HG02870 (cell line): ENCODE data around the gene NFKBIE.

ENCODE experiments used
- ATAC-seq: cut with Tn5 transposase; IDR thresholded peaks from one replicate; pipeline ENCODE4 v1.9.1; 2021; ENCODE audit warnings: mild to moderate bottlenecking, moderate library complexity; ENCODE audit not compliant: unreplicated experiment

Gene NFKBIE

GRCh38 chr6:44229376-44230033 is 35.8 kb downstream of the NFKBIE start:
- ATAC-seq: no peak

- no peak for ATAC-seq
Observed at GRCh38 chr6:44228836-44229235, 36.5 kb downstream of the NFKBIE start.

GRCh38 chr6:44228433-44228832 is 36.9 kb downstream of the NFKBIE start:
- ATAC-seq: no peak

GRCh38 chr6:44228031-44228430 is 37.3 kb downstream of the NFKBIE start:
- ATAC-seq: no peak

- ATAC-seq: no peak
Observed at GRCh38 chr6:44227148-44227793, 38.1 kb downstream of the NFKBIE start.

- ATAC-seq: no peak
Observed at GRCh38 chr6:44226368-44227147, 38.8 kb downstream of the NFKBIE start.

- no peak for ATAC-seq
Observed at GRCh38 chr6:44225579-44226325, 39.6 kb downstream of the NFKBIE start.

GRCh38 chr6:44224965-44225305 is 40.4 kb downstream of the NFKBIE start:
- ATAC-seq: no peak

- ATAC-seq: no peak
Observed at GRCh38 chr6:44224029-44224964, 41.1 kb downstream of the NFKBIE start.

- no peak for ATAC-seq
Observed at GRCh38 chr6:44223319-44224028, 41.9 kb downstream of the NFKBIE start, which contains the start of gene SLC29A1. SLC29A1 (plus strand) TSS chr6:44223595; CDS start chr6:44227314, 3,719 bp downstream.

- no peak for ATAC-seq
Observed at GRCh38 chr6:44222486-44223318, 42.6 kb downstream of the NFKBIE start.

GRCh38 chr6:44221961-44222335 is 43.4 kb downstream of the NFKBIE start:
- no peak for ATAC-seq

- no peak for ATAC-seq
Observed at GRCh38 chr6:44221291-44221960, 43.9 kb downstream of the NFKBIE start.

GRCh38 chr6:44220913-44221290 is 44.4 kb downstream of the NFKBIE start:
- ATAC-seq: no peak

GRCh38 chr6:44219815-44220784 is 45.3 kb downstream of the NFKBIE start:
- no peak for ATAC-seq

GRCh38 chr6:44219053-44219814 is 46.1 kb downstream of the NFKBIE start:
- peak; percentile 47 for ATAC-seq
